Glutamatergic neuron (in vitro differentiated cells): ENCODE results near the gene ZNF296. TPM values are rescaled to one million over a fixed set of nuclear protein-coding genes. Genes with fewer than 3 reads are reported as not detected.

Experiments used
- DNase-seq: peaks from one replicate; pipeline ENCODE4 v3.0.0; 2022
- H3K27ac Mint-ChIP-seq: one replicate; pipeline ENCODE4 v1.8.0; 2020; ENCODE audit warnings: mild to moderate bottlenecking, mixed read lengths, inconsistent platforms; ENCODE audit not compliant: unreplicated experiment
- H3K27me3 Mint-ChIP-seq: one replicate; pipeline ENCODE4 v1.8.0; 2020; ENCODE audit warnings: mild to moderate bottlenecking, moderate library complexity, mixed read lengths, inconsistent platforms; ENCODE audit not compliant: unreplicated experiment
- H3K36me3 Mint-ChIP-seq: one replicate; pipeline ENCODE4 v1.8.0; 2020; ENCODE audit warnings: mild to moderate bottlenecking, mixed read lengths, inconsistent platforms; ENCODE audit not compliant: unreplicated experiment
- H3K4me1 Mint-ChIP-seq: one replicate; pipeline ENCODE4 v1.8.0; 2020; ENCODE audit warnings: mild to moderate bottlenecking, low read depth, mixed read lengths, inconsistent platforms; ENCODE audit not compliant: unreplicated experiment
- H3K4me3 Mint-ChIP-seq: one replicate; pipeline ENCODE4 v1.8.0; 2020; ENCODE audit warnings: mild to moderate bottlenecking, mixed read lengths, inconsistent platforms; ENCODE audit not compliant: unreplicated experiment
- H3K9me3 Mint-ChIP-seq: one replicate; pipeline ENCODE4 v1.8.0; 2020; ENCODE audit warnings: mild to moderate bottlenecking, moderate library complexity, mixed read lengths, inconsistent platforms; ENCODE audit not compliant: unreplicated experiment
- CTCF ChIP-seq: fragments of 200-600 bp; sonication (generic); IDR thresholded peaks from one replicate; pipeline ENCODE4 v1.5.0; 2021; ENCODE audit not compliant: partially characterized antibody, unreplicated experiment
- total RNA-seq: library from RNA; stranded (reverse); fragmentation: NEBNext Ultra II Directional; extraction: Animal tissue kit (Norgen Biotek cat#: 25700); gene quantifications from one replicate; pipeline ENCODE4 v1.2.1, GENCODE V29; 2021; ENCODE audit not compliant: unreplicated experiment

ZNF296 gene
- total RNA-seq, 1 donor from 2014 or later = 6.3 TPM

GRCh38 chr19:45117167-45117594, 40.9 kb upstream of the ZNF296 start:
- H3K4me3 Mint-ChIP-seq = no peak overlapping the region
- H3K36me3 Mint-ChIP-seq = no peaks in the 10 kb centered on the region
- H3K27ac Mint-ChIP-seq = peak overlapping the region; percentile 85
- peaks cover 6% of the 10 kb centered on the region for H3K27me3 Mint-ChIP-seq
- DNase-seq = no peak
- peaks cover 49% of the 10 kb centered on the region for H3K4me1 Mint-ChIP-seq
- TF ChIP-seq CTCF = no peak
- peaks cover 7% of the 10 kb centered on the region for H3K9me3 Mint-ChIP-seq

GRCh38 chr19:45115809-45116615, 39.7 kb upstream of the ZNF296 start:
- peaks cover 44% of the 10 kb centered on the region for H3K4me1 Mint-ChIP-seq
- H3K36me3 Mint-ChIP-seq = no peaks in the 10 kb centered on the region
- H3K27ac Mint-ChIP-seq = peak overlapping the region; percentile 85
- peaks cover 6% of the 10 kb centered on the region for H3K27me3 Mint-ChIP-seq
- peak; percentile 54 for DNase-seq
- TF ChIP-seq CTCF = no peak
- peak overlapping the region; percentile 57 for H3K4me3 Mint-ChIP-seq
- H3K9me3 Mint-ChIP-seq = peaks cover 7% of the 10 kb centered on the region

GRCh38 chr19:45114116-45114515, 37.8 kb upstream of the ZNF296 start:
- Mint-ChIP-seq H3K4me1 (peaks cover 44% of the 10 kb centered on the region), H3K4me3 (peak overlapping the region; percentile 25), H3K27me3 (peaks cover 7% of the 10 kb centered on the region), H3K27ac (peak overlapping the region; percentile 76), H3K9me3 (peaks cover 4% of the 10 kb centered on the region), H3K36me3 (no peaks in the 10 kb centered on the region)
- TF ChIP-seq CTCF = no peak
- no peak for DNase-seq

GRCh38 chr19:45113628-45114027, 37.4 kb upstream of the ZNF296 start:
- Mint-ChIP-seq H3K4me3 (peak overlapping the region; percentile 25), H3K27ac (peak overlapping the region; percentile 76), H3K36me3 (no peaks in the 10 kb centered on the region), H3K27me3 (peaks cover 5% of the 10 kb centered on the region), H3K9me3 (peaks cover 4% of the 10 kb centered on the region), H3K4me1 (peaks cover 44% of the 10 kb centered on the region)
- no peak for TF ChIP-seq CTCF
- no peak for DNase-seq

GRCh38 chr19:45112111-45112827, 36.0 kb upstream of the ZNF296 start:
- Mint-ChIP-seq H3K27ac (no peak overlapping the region), H3K36me3 (no peaks in the 10 kb centered on the region), H3K4me3 (no peak overlapping the region), H3K27me3 (peaks cover 5% of the 10 kb centered on the region), H3K9me3 (peaks cover 5% of the 10 kb centered on the region), H3K4me1 (peaks cover 41% of the 10 kb centered on the region)
- TF ChIP-seq CTCF = no peak
- DNase-seq = no peak
